ENCODE data around the gene MRPS14.

DNA sequence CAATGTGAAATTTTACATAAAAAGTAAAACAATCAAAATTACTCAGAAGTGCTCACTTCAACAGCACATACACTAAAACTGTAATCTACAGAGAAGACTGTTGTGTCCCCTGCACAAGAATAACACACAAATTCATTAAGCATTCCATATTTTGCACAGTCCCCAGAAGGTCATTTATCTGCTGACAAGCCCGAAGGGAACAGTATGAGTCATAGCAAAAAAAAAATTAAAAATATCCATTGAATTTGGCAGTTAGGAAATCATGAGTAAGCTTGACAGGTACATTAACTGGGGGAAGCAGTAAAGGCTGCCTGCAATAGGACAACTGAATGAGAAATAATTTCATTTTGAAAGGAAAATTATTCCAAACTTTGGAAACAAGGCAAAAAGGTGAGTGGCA, 26.7 kb downstream of the MRPS14 start:
- TF ChIP-seq EP300 (IDR thresholded peaks at IDR 0.05; ENCODE audit: borderline replicate concordance) (no peak), TAF1 (IDR thresholded peaks at IDR 0.05; ENCODE audit: low read depth) (no peak), CEBPB (IDR thresholded peaks at IDR 0.05) (no peak), CREB1 (IDR thresholded peaks at IDR 0.05; ENCODE audit: low read depth) (no peak), EGR1 (IDR thresholded peaks at IDR 0.05) (no peak), YY1 (IDR thresholded peaks at IDR 0.05; ENCODE audit: low read depth) (no peak)
- TF ChIP-seq, protein P1, sequence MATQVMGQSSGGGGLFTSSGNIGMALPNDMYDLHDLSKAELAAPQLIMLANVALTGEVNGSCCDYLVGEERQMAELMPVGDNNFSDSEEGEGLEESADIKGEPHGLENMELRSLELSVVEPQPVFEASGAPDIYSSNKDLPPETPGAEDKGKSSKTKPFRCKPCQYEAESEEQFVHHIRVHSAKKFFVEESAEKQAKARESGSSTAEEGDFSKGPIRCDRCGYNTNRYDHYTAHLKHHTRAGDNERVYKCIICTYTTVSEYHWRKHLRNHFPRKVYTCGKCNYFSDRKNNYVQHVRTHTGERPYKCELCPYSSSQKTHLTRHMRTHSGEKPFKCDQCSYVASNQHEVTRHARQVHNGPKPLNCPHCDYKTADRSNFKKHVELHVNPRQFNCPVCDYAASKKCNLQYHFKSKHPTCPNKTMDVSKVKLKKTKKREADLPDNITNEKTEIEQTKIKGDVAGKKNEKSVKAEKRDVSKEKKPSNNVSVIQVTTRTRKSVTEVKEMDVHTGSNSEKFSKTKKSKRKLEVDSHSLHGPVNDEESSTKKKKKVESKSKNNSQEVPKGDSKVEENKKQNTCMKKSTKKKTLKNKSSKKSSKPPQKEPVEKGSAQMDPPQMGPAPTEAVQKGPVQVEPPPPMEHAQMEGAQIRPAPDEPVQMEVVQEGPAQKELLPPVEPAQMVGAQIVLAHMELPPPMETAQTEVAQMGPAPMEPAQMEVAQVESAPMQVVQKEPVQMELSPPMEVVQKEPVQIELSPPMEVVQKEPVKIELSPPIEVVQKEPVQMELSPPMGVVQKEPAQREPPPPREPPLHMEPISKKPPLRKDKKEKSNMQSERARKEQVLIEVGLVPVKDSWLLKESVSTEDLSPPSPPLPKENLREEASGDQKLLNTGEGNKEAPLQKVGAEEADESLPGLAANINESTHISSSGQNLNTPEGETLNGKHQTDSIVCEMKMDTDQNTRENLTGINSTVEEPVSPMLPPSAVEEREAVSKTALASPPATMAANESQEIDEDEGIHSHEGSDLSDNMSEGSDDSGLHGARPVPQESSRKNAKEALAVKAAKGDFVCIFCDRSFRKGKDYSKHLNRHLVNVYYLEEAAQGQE (IDR thresholded peaks at IDR 0.05; ENCODE audit: low read depth), result no peak
- TF ChIP-seq, protein P2, sequence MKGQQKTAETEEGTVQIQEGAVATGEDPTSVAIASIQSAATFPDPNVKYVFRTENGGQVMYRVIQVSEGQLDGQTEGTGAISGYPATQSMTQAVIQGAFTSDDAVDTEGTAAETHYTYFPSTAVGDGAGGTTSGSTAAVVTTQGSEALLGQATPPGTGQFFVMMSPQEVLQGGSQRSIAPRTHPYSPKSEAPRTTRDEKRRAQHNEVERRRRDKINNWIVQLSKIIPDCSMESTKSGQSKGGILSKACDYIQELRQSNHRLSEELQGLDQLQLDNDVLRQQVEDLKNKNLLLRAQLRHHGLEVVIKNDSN (IDR thresholded peaks at IDR 0.05), result no peak

All from Ishikawa (cell line).